Measurements from ENCODE around the gene AFG3L2.

The AFG3L2 gene

GRCh38 chr18:12326711-12327460 lies 50.1 kb downstream of the AFG3L2 start:
- TF ChIP-seq CTCF (IDR thresholded peaks at IDR 0.05; ENCODE audit: low read depth, low read length) (no peak), MAX (IDR thresholded peaks at IDR 0.05; ENCODE audit: low read depth, low read length) (no peak), POLR2A (IDR thresholded peaks at IDR 0.05; ENCODE audit: extremely low read depth, insufficient read length) (no peak), MYC (IDR thresholded peaks at IDR 0.05; ENCODE audit: low read depth, low read length) (no peak)

GRCh38 chr18:12325726-12326245 lies 51.2 kb downstream of the AFG3L2 start:
- no peak for DNase-seq (ENCODE audit: low read depth)
- H3K4me3 ChIP-seq (ENCODE audit: low read depth, low read length) = no peak overlapping the region
- no peak for TF ChIP-seq MYC (IDR thresholded peaks at IDR 0.05; ENCODE audit: low read depth, low read length)

More at GRCh38 chr18:12326711-12327460, 50.1 kb downstream of the AFG3L2 start:
- DNase-seq (ENCODE audit: low read depth) = no peak
- no peak overlapping the region for H3K4me3 ChIP-seq (ENCODE audit: low read depth, low read length)

- DNase-seq (ENCODE audit: low read depth) = no peak
- no peak for TF ChIP-seq MAX (IDR thresholded peaks at IDR 0.05; ENCODE audit: low read depth, low read length)
- TF ChIP-seq CTCF (IDR thresholded peaks at IDR 0.05; ENCODE audit: low read depth, low read length) = no peak
- TF ChIP-seq MYC (IDR thresholded peaks at IDR 0.05; ENCODE audit: low read depth, low read length) = no peak
- TF ChIP-seq POLR2A (IDR thresholded peaks at IDR 0.05; ENCODE audit: extremely low read depth, insufficient read length) = no peak
- H3K4me3 ChIP-seq (ENCODE audit: low read depth, low read length) = no peak overlapping the region
Measured at GRCh38 chr18:12324991-12325725, 51.9 kb downstream of the AFG3L2 start.

GRCh38 chr18:12321333-12321732 lies 55.7 kb downstream of the AFG3L2 start:
- DNase-seq (ENCODE audit: low read depth) = no peak

GRCh38 chr18:12318857-12319256 lies 58.2 kb downstream of the AFG3L2 start:
- DNase-seq (ENCODE audit: low read depth) = no peak
- H3K4me3 ChIP-seq (ENCODE audit: low read depth, low read length) = no peak overlapping the region
- TF ChIP-seq MYC (IDR thresholded peaks at IDR 0.05; ENCODE audit: low read depth, low read length) (no peak), MAX (IDR thresholded peaks at IDR 0.05; ENCODE audit: low read depth, low read length) (no peak), CTCF (IDR thresholded peaks at IDR 0.05; ENCODE audit: low read depth, low read length) (no peak), POLR2A (IDR thresholded peaks at IDR 0.05; ENCODE audit: extremely low read depth, insufficient read length) (no peak)

More at GRCh38 chr18:12321333-12321732, 55.7 kb downstream of the AFG3L2 start:
- H3K4me3 ChIP-seq (ENCODE audit: low read depth, low read length) = no peak overlapping the region
- TF ChIP-seq CTCF (IDR thresholded peaks at IDR 0.05; ENCODE audit: low read depth, low read length) = no peak
- TF ChIP-seq MAX (IDR thresholded peaks at IDR 0.05; ENCODE audit: low read depth, low read length) = no peak
- TF ChIP-seq POLR2A (IDR thresholded peaks at IDR 0.05; ENCODE audit: extremely low read depth, insufficient read length) = no peak
- no peak for TF ChIP-seq MYC (IDR thresholded peaks at IDR 0.05; ENCODE audit: low read depth, low read length)

- TF ChIP-seq POLR2A (IDR thresholded peaks at IDR 0.05; ENCODE audit: extremely low read depth, insufficient read length) (no peak), MAX (IDR thresholded peaks at IDR 0.05; ENCODE audit: low read depth, low read length) (no peak), CTCF (IDR thresholded peaks at IDR 0.05; ENCODE audit: low read depth, low read length) (no peak), MYC (IDR thresholded peaks at IDR 0.05; ENCODE audit: low read depth, low read length) (no peak)
Measured at GRCh38 chr18:12318334-12318697, 58.7 kb downstream of the AFG3L2 start.

More at GRCh38 chr18:12318334-12318697, 58.7 kb downstream of the AFG3L2 start:
- DNase-seq (ENCODE audit: low read depth) = no peak
- H3K4me3 ChIP-seq (ENCODE audit: low read depth, low read length) = no peak overlapping the region

Data from NB4 (cell line).